Smooth muscle cell (in vitro differentiated cells): Measurements from ENCODE around the gene ADCK2. TPM values are rescaled to one million over a fixed set of nuclear protein-coding genes. Genes with fewer than 3 reads are reported as not detected.

Experiments used
- DNase-seq: peaks from one replicate; lab custom pipeline; 2025; ENCODE audit not compliant: unreplicated experiment; lab: John Stamatoyannopoulos, UW
- H2AFZ ChIP-seq: fragments of 200-600 bp; sonication (generic); 2 replicates; pipeline ENCODE4 v1.6.0; 2016; ENCODE audit warnings: antibody characterized with exemption, low read depth, mild to moderate bottlenecking
- H3F3A ChIP-seq: fragments of 200-600 bp; sonication (generic); 2 replicates; pipeline ENCODE4 v1.6.0; 2017; ENCODE audit warnings: antibody characterized with exemption, low read depth
- H3K27ac ChIP-seq: fragments of 200-600 bp; sonication (generic); 2 replicates; pipeline ENCODE4 v1.5.1; 2016; ENCODE audit warnings: low read depth, mild to moderate bottlenecking
- H3K27me3 ChIP-seq: fragments of 200-600 bp; sonication (generic); 2 replicates; pipeline ENCODE4 v1.6.1; 2016; ENCODE audit warnings: low read depth, mild to moderate bottlenecking
- H3K36me3 ChIP-seq: fragments of 200-600 bp; sonication (generic); 2 replicates; pipeline ENCODE4 v1.5.1; 2016; ENCODE audit warnings: low read depth
- H3K4me1 ChIP-seq: fragments of 200-600 bp; sonication (generic); 2 replicates; pipeline ENCODE4 v1.5.1; 2016; ENCODE audit warnings: low read depth
- H3K4me2 ChIP-seq: fragments of 200-600 bp; sonication (generic); 2 replicates; pipeline ENCODE4 v1.6.0; 2016; ENCODE audit warnings: mild to moderate bottlenecking
- H3K4me3 ChIP-seq: fragments of 200-600 bp; sonication (generic); 2 replicates; pipeline ENCODE4 v1.5.1; 2016; ENCODE audit warnings: mild to moderate bottlenecking
- H3K79me2 ChIP-seq: fragments of 200-600 bp; sonication (generic); 2 replicates; pipeline ENCODE4 v1.6.0; 2016; ENCODE audit warnings: low read depth, mild to moderate bottlenecking
- H3K9ac ChIP-seq: fragments of 200-600 bp; sonication (generic); 2 replicates; pipeline ENCODE4 v1.6.0; 2016; ENCODE audit warnings: low read depth
- H3K9me3 ChIP-seq: fragments of 200-600 bp; sonication (generic); replicated peaks from 2 replicates; pipeline ENCODE4 v1.5.1; 2016; ENCODE audit warnings: low read depth
- H4K20me1 ChIP-seq: fragments of 200-600 bp; sonication (generic); 2 replicates; pipeline ENCODE4 v1.6.0; 2016; ENCODE audit warnings: low read depth
- CTCF ChIP-seq: fragments of 200-600 bp; sonication (generic); IDR thresholded peaks from 2 replicates; pipeline ENCODE4 v1.5.1; 2017; ENCODE audit warnings: borderline replicate concordance, mild to moderate bottlenecking, antibody characterized with exemption; ENCODE audit not compliant: insufficient read depth, poor library complexity, severe bottlenecking
- WGBS: methylation state at CpG from one replicate; pipeline ENCODE4 v1.1.7; 2016; ENCODE audit warnings: low lambda C conversion rate; 5-methylcytosine and 5-hydroxymethylcytosine counted together
- polyA plus RNA-seq: library from polyadenylated mRNA; unstranded; fragments of >200 nt; fragmentation: Nextera tagmentation; extraction: Ambion mirVana; gene quantifications from 2 replicates; pipeline ENCODE4 v1.2.1, GENCODE V29; 2016
- total RNA-seq: library from RNA; depleted of rRNA; stranded (reverse); fragments of >200 nt; gene quantifications from 2 replicates; pipeline ENCODE4 v1.2.3, GENCODE V29; 2014

Gene ADCK2
- total and polyA plus RNA-seq, 2 experiments from 2014 or later: 8.0 to 10.5 TPM

GRCh38 chr7:140625908-140626868, 46.6 kb upstream of the ADCK2 start:
- H3K27me3 ChIP-seq: no peaks in the 10 kb centered on the region
- peak overlapping the region; percentile 64 for H3K4me2 ChIP-seq
- H4K20me1 ChIP-seq: peaks cover 8% of the 10 kb centered on the region
- peak overlapping the region; percentile 82 for H3K27ac ChIP-seq
- peaks cover 7% of the 10 kb centered on the region for H3K4me1 ChIP-seq
- WGBS: 38% methylated on average over 17 of the region's 17 CpGs
- H3F3A ChIP-seq: peaks cover 42% of the 10 kb centered on the region
- no peak overlapping the region for H3K4me3 ChIP-seq
- H3K9ac ChIP-seq: no peak overlapping the region
- H3K36me3 ChIP-seq: no peaks in the 10 kb centered on the region
- TF ChIP-seq CTCF: no peak
- peaks cover 12% of the 10 kb centered on the region for H3K79me2 ChIP-seq
- H3K9me3 ChIP-seq: no peaks in the 10 kb centered on the region
- no peak overlapping the region for H2AFZ ChIP-seq
- DNase-seq: peak; percentile 38

GRCh38 chr7:140631021-140631420, 41.7 kb upstream of the ADCK2 start:
- Histone ChIP-seq H3K4me1 (peaks cover 12% of the 10 kb centered on the region), H2AFZ (no peak overlapping the region), H4K20me1 (peaks cover 31% of the 10 kb centered on the region), H3K9me3 (no peaks in the 10 kb centered on the region), H3K27ac (peak overlapping the region; percentile 31), H3K9ac (no peak overlapping the region), H3K4me2 (peak overlapping the region; percentile 56), H3K4me3 (no peak overlapping the region), H3K27me3 (no peaks in the 10 kb centered on the region), H3K79me2 (peaks cover 14% of the 10 kb centered on the region), H3F3A (peaks cover 39% of the 10 kb centered on the region), H3K36me3 (no peaks in the 10 kb centered on the region)
- WGBS: 88% methylated on average over 6 of the region's 6 CpGs
- no peak for TF ChIP-seq CTCF
- no peak for DNase-seq

GRCh38 chr7:140631602-140632001, 41.1 kb upstream of the ADCK2 start:
- Histone ChIP-seq H3K36me3 (no peaks in the 10 kb centered on the region), H3F3A (peaks cover 33% of the 10 kb centered on the region), H3K27ac (peak overlapping the region; percentile 31), H3K4me2 (peak overlapping the region; percentile 72), H2AFZ (no peak overlapping the region), H3K79me2 (peaks cover 14% of the 10 kb centered on the region), H3K9ac (no peak overlapping the region), H3K4me3 (no peak overlapping the region), H3K9me3 (no peaks in the 10 kb centered on the region), H3K4me1 (peaks cover 11% of the 10 kb centered on the region), H3K27me3 (no peaks in the 10 kb centered on the region), H4K20me1 (peaks cover 35% of the 10 kb centered on the region)
- no peak for DNase-seq
- no peak for TF ChIP-seq CTCF
- WGBS: 18% methylated on average over 7 of the region's 7 CpGs
